Endodermal cell (in vitro differentiated cells): Measurements from ENCODE around the gene PLEKHG2. TPM values are rescaled to one million over a fixed set of nuclear protein-coding genes. Genes with fewer than 3 reads are reported as not detected.
A peak's percentile ranks its signal among the peaks of the same experiment; 100 is the strongest.

Source experiments
- DNase-seq: peaks from one replicate; pipeline ENCODE4 v3.0.0-alpha.2; 2017
- H3K27ac ChIP-seq: 2 replicates; pipeline ENCODE4 v1.5.1; 2013; ENCODE audit warnings: mild to moderate bottlenecking, low read depth, low read length, moderate library complexity
- H3K27me3 ChIP-seq: 2 replicates; pipeline ENCODE4 v1.6.1; 2013; ENCODE audit warnings: mild to moderate bottlenecking, low read length, moderate library complexity; ENCODE audit not compliant: insufficient read depth, control insufficient read depth, poor library complexity, severe bottlenecking
- H3K36me3 ChIP-seq: 2 replicates; pipeline ENCODE4 v1.7.0; 2013; ENCODE audit warnings: mild to moderate bottlenecking, low read length, moderate library complexity; ENCODE audit not compliant: control insufficient read depth, insufficient read depth
- H3K4me1 ChIP-seq: one replicate; pipeline ENCODE4 v1.7.0; 2013; ENCODE audit warnings: low read length; ENCODE audit not compliant: control insufficient read depth, insufficient read depth
- H3K4me3 ChIP-seq: 2 replicates; pipeline ENCODE4 v1.5.1; 2013; ENCODE audit warnings: mild to moderate bottlenecking, low read length, moderate library complexity
- H3K9ac ChIP-seq: 2 replicates; pipeline ENCODE4 v1.6.1; 2013; ENCODE audit warnings: mild to moderate bottlenecking, low read length, moderate library complexity; ENCODE audit not compliant: poor library complexity, severe bottlenecking; ENCODE audit errors: extremely low read depth
- H3K9me3 ChIP-seq: 2 replicates; pipeline ENCODE4 v1.6.1; 2013; ENCODE audit warnings: mild to moderate bottlenecking, low read length, moderate library complexity; ENCODE audit not compliant: control insufficient read depth
- H3K27ac Mint-ChIP-seq: 2 replicates; pipeline ENCODE4 v1.8.0; 2020; ENCODE audit warnings: mixed read lengths
- H3K27me3 Mint-ChIP-seq: 2 replicates; pipeline ENCODE4 v1.8.0; 2021; ENCODE audit warnings: mild to moderate bottlenecking, mixed read lengths; ENCODE audit not compliant: insufficient read depth
- H3K36me3 Mint-ChIP-seq: 2 replicates; pipeline ENCODE4 v1.8.0; 2020; ENCODE audit warnings: low read depth, mixed read lengths
- H3K4me1 Mint-ChIP-seq: 2 replicates; pipeline ENCODE4 v1.8.0; 2020; ENCODE audit warnings: mixed read lengths
- H3K4me3 Mint-ChIP-seq: 2 replicates; pipeline ENCODE4 v1.8.0; 2020; ENCODE audit warnings: mild to moderate bottlenecking, moderate library complexity, mixed read lengths
- H3K9me3 Mint-ChIP-seq: 2 replicates; pipeline ENCODE4 v1.8.0; 2020; ENCODE audit warnings: mild to moderate bottlenecking, mixed read lengths
- CTCF ChIP-seq: fragments of 200-600 bp; sonication (generic); conservative IDR thresholded peaks from 2 replicates; pipeline ENCODE4 v1.5.0; 2021; ENCODE audit warnings: antibody characterized with exemption, mild to moderate bottlenecking
- WGBS, 2 experiments: methylation state at CpG; one replicate each; pipeline versions ENCODE4 v1.1.5 to v1.1.7; 2013; ENCODE audit warnings: missing lambda C conversion rate in 2 of 2, mixed read lengths in 1 of 2; ENCODE audit not compliant: insufficient coverage in 1 of 2, insufficient read length in 1 of 2; 5-methylcytosine and 5-hydroxymethylcytosine counted together
- long read RNA-seq, 4 experiments: library from polyadenylated mRNA in 2 of 4; library from RNA in 1 of 4; library from capped mRNA in 1 of 4; stranded (forward) in 3 of 4; unstranded in 1 of 4; transcript quantifications; one replicate each; pipeline ENCODE4 v2.0.0, GENCODE V29; 2020 to 2021; ENCODE audit warnings: inconsistent platforms in 1 of 4
- polyA plus RNA-seq, 2 experiments: library from polyadenylated mRNA; stranded (reverse); fragments of 50-300 nt; gene quantifications; one replicate each; pipeline ENCODE4 v1.2.3, GENCODE V29; 2013
- total RNA-seq, 2 donors: library from RNA; stranded (reverse); fragmentation: NEBNext Ultra II Directional in 1 of 2; extraction: Animal tissue kit (Norgen Biotek cat#: 25700) in 1 of 2; gene quantifications; 2 replicates in 1 of 2; 3 replicates in 1 of 2; pipeline ENCODE4 v1.2.1, GENCODE V29; 2021

PLEKHG2 gene
- total RNA-seq, result 100 to 1,000 TPM; 127 to 160 TPM
- 75.4 TPM for polyA plus RNA-seq (2013, experiment 1 of 2)
- 69.8 TPM for polyA plus RNA-seq (2013, experiment 2 of 2)
- long read RNA-seq, experiment 1, partial matches to known transcripts, result 7 of 21 reads
- long read RNA-seq, experiment 1, other reads (novel, unspliced or antisense), result 13 of 21 reads
- long read RNA-seq, experiment 2, partial matches to known transcripts, result 10 of 17 reads
- long read RNA-seq, experiment 2, other reads (novel, unspliced or antisense), result 5 of 17 reads
- long read RNA-seq, experiment 3, partial matches to known transcripts, result 4 of 9 reads
- long read RNA-seq, experiment 3, other reads (novel, unspliced or antisense), result 4 of 9 reads
- long read RNA-seq, experiment 4, partial matches to known transcripts, result 0 of 2 reads
- long read RNA-seq, experiment 4, other reads (novel, unspliced or antisense), result 2 of 2 reads

DNA sequence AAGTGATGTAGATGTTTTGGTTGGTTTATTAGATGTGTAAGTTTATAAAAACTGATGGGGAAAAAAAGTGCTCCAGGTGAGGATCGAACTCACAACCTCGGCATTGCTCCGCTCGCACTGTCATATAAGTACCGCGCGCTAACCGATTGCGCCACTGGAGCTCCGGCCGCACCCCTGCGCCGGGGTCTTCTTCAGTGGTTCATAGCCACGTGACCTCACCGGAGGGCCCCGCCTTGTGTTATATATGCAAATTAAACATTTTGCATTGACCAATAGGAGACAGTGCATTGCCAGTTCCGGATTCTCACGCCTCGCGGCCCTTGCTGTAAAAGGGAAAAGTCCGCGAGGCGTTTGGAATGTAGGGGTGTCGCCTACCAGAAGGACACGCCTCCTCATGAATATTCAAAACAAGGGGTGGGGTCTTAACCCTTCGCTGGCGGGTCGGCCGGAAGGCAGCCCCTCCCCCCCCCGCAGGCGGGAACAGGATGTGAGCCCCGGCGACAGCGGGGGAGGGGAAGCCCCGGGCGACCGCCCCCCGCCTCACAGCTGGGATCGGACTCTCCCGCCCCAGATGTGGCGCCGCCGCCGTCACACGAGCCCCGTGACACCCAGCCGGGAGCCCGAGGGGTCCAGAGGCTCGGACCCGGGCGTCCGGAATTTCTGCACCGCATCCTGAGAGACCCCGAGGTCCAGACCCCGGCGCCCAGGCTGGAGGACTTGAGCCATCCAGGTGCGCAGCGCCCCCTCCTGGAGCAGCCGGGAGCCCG, at the start of gene PLEKHG2:
Gene PLEKHG2, plus strand, starts transcription at position 570 of the 767 bp plus-strand sequence. CDS start 1,418 bp downstream, outside the sequence.
- Mint-ChIP-seq H3K9me3 (no peaks in the 10 kb centered on the region), H3K36me3 (peaks cover 32% of the 10 kb centered on the region), H3K4me1 (peaks cover 37% of the 10 kb centered on the region), H3K27ac (peak within 1 kb of the TSS; percentile 94), H3K4me3 (peak within 1 kb of the TSS; percentile 91), H3K27me3 (no peaks in the 10 kb centered on the region)
- peak within 1 kb of the TSS; percentile 98 for H3K4me3 ChIP-seq
- H3K36me3 ChIP-seq, result peaks cover 25% of the 10 kb centered on the region
- H3K9me3 ChIP-seq, result no peaks in the 10 kb centered on the region
- H3K27me3 ChIP-seq, result no peaks in the 10 kb centered on the region
- peaks cover 9% of the 10 kb centered on the region for H3K4me1 ChIP-seq
- peak within 1 kb of the TSS; percentile 98 for H3K9ac ChIP-seq
- peak; percentile 99 for DNase-seq
- WGBS, 2 experiments, result 0% methylated on average over 26 to 60 of the region's 60 CpGs
- H3K27ac ChIP-seq, result peak within 1 kb of the TSS; percentile 94
- TF ChIP-seq CTCF, result peak; percentile 97

- TF ChIP-seq CTCF, result no peak
- Mint-ChIP-seq H3K36me3 (peaks cover 74% of the 10 kb centered on the region), H3K9me3 (no peaks in the 10 kb centered on the region), H3K27me3 (no peaks in the 10 kb centered on the region), H3K4me3 (no peak overlapping the region), H3K27ac (no peak overlapping the region), H3K4me1 (no peaks in the 10 kb centered on the region)
- H3K27ac ChIP-seq, result no peak overlapping the region
- no peak overlapping the region for H3K9ac ChIP-seq
- H3K36me3 ChIP-seq, result peaks cover 75% of the 10 kb centered on the region
- H3K4me3 ChIP-seq, result no peak overlapping the region
- H3K4me1 ChIP-seq, result no peaks in the 10 kb centered on the region
- no peaks in the 10 kb centered on the region for H3K27me3 ChIP-seq
- DNase-seq, result no peak
- 88 to 89% methylated on average over 5 to 6 of the region's 6 CpGs for WGBS, 2 experiments
- no peaks in the 10 kb centered on the region for H3K9me3 ChIP-seq
Observed at GRCh38 chr19:39362682-39363657, 49.5 kb upstream of the PLEKHG2 start.
